ENCODE data around the gene IPPK.

DNA sequence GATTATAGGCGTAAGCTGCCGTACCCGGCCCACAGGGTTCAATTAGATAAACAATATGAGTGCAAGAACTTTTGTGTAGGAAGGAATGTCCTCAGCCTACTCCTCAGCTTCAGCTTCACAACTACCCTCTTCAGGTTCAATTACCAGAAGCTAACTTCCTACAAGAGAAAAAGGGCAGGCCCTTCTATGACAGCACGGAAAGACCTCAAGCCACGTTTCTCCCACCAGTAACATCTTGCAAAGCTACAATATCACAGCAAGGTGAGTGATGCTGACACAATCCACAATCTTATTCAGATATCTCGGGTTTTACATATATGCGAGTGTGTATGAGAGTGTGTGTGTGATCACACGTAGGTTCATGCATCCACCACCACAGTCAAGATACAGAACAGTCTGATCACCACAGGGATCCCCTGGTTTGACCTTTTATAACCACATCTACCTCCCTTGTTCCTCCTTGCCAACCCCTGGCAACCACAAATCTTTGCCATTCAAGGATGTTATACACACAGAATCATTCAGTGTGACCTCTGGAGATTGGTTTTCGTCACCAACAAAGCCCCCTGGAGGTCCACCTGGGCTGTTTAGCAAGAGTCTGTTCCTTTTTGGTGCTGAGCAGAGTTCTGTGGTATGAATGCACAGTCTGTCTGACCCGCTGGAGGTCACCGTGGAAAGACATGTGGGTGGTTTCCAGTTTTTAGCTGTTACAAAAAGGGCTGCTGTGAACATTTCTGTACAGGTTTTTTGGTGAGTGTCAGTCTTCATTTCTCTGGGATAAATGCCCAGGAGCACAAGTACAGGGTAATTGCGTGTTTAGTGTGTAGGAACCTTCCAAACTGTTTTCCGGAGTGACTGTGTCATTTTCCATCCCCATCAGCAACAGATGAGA, 38.2 kb downstream of the IPPK start:
- TF ChIP-seq CTCF (IDR thresholded peaks at IDR 0.05) (no peak), POLR2AphosphoS5 (IDR thresholded peaks at IDR 0.05; ENCODE audit: low read depth, low read length) (no peak), SIN3A (IDR thresholded peaks at IDR 0.05; ENCODE audit: borderline replicate concordance, insufficient read depth, low read depth, low read length) (no peak)
